ENCODE results near the gene ELAVL1.

Gene ELAVL1

GRCh38 chr19:7910321-7911161 lies 94.9 kb downstream of the ELAVL1 start:
- FAIRE-seq (no peak), DNase-seq (ENCODE audit: insufficient read length) (no peak)
- TF ChIP-seq TAF1 (IDR thresholded peaks at IDR 0.05; ENCODE audit: borderline replicate concordance, low read depth, low read length) (no peak), POLR2A (IDR thresholded peaks at IDR 0.05; ENCODE audit: low read depth, low read length) (no peak), POLR2AphosphoS5 (IDR thresholded peaks at IDR 0.05; ENCODE audit: low read depth, low read length) (no peak)

DNA sequence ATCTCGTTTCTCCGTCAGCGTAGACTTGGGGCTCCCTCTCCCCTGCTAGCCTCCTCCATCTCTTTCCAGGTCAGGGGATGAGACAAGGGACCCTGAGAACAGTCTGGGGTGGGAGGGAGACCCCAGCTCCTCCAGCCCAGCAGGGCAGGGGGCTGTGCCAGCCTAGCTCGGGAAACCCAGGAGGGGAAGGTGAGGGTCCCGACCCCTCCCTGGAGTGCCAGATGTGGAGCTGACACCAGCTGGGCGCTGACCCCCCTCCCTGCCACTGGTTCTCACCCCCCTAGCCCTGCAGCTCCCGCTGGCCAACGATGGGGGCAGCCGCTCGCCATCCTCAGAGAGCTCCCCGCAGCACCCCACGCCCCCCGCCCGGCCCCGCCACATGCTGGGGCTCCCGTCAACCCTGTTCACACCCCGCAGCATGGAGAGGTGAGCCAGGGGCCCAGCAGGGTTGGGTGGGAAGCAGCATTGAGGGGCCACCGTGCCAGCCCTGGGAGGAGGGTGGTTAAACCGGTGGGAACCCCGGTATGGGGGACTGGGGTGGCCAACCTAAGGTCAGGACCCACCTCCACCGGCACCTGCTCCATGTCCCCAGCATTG lies 95.9 kb downstream of the ELAVL1 start:
- TF ChIP-seq POLR2A (IDR thresholded peaks at IDR 0.05; ENCODE audit: low read depth, low read length), result no peak
- FAIRE-seq, result no peak
- no peak for DNase-seq (ENCODE audit: insufficient read length)

- no peak for DNase-seq (ENCODE audit: insufficient read length)
- TF ChIP-seq TAF1 (IDR thresholded peaks at IDR 0.05; ENCODE audit: borderline replicate concordance, low read depth, low read length), result no peak
- TF ChIP-seq POLR2A (IDR thresholded peaks at IDR 0.05; ENCODE audit: low read depth, low read length), result no peak
- no peak for TF ChIP-seq POLR2AphosphoS5 (IDR thresholded peaks at IDR 0.05; ENCODE audit: low read depth, low read length)
- FAIRE-seq, result no peak
These were observed 96.5 kb downstream of the ELAVL1 start for GRCh38 chr19:7908742-7909461.

All from GM12892 (cell line).